ENCODE measurements around the gene EML4.

DNA sequence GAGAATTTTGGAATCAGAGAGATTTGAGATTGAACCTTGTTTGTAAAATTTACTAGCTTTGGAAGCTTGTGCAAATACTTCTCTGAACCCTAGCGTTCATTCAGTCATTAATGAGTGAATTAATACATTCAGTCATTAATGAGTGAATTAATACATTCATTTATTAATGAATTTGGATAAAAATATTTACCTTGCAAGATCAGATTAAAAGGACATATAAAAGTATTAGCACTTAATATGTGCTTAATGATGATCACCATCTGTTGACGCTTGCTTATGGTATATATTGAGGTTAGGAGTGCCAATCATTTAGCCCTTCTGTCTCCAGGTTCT, 26.9 kb downstream of the EML4 start:
- TF ChIP-seq, protein P1, sequence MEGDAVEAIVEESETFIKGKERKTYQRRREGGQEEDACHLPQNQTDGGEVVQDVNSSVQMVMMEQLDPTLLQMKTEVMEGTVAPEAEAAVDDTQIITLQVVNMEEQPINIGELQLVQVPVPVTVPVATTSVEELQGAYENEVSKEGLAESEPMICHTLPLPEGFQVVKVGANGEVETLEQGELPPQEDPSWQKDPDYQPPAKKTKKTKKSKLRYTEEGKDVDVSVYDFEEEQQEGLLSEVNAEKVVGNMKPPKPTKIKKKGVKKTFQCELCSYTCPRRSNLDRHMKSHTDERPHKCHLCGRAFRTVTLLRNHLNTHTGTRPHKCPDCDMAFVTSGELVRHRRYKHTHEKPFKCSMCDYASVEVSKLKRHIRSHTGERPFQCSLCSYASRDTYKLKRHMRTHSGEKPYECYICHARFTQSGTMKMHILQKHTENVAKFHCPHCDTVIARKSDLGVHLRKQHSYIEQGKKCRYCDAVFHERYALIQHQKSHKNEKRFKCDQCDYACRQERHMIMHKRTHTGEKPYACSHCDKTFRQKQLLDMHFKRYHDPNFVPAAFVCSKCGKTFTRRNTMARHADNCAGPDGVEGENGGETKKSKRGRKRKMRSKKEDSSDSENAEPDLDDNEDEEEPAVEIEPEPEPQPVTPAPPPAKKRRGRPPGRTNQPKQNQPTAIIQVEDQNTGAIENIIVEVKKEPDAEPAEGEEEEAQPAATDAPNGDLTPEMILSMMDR (IDR thresholded peaks at IDR 0.05; ENCODE audit: low read length) = no peak
- TF ChIP-seq EZH2 (optimal IDR thresholded peaks at IDR 0.05; ENCODE audit: low read depth, low read length) = no peak

Measured in MM.1S (cell line).